Measurements from ENCODE around the gene PABPC1L2A. TPM values are rescaled to one million over a fixed set of nuclear protein-coding genes. Genes with fewer than 3 reads are reported as not detected.
"Not testable (repeated sequence)": the region's sequence is repeated elsewhere in the genome, so short reads cannot be mapped to it uniquely, and the experiment has no call there.

The PABPC1L2A gene
- total RNA-seq, 1 donor, result not detected

- no peak overlapping the region for H3K4me3 ChIP-seq (ENCODE audit: low read depth, low read length)
- no peak for TF ChIP-seq CTCF (IDR thresholded peaks at IDR 0.05; ENCODE audit: insufficient read depth, low read depth, low read length)
- DNase-seq (ENCODE audit: low read depth), result no peak
Observed at GRCh38 chrX:73068467-73069364, 10.6 kb downstream of the PABPC1L2A start.

GRCh38 chrX:73067761-73068466, 11.4 kb downstream of the PABPC1L2A start:
- H3K4me3 ChIP-seq (ENCODE audit: low read depth, low read length); DNase-seq (ENCODE audit: low read depth): not testable (repeated sequence)

GRCh38 chrX:73028876-73029275, 50.4 kb downstream of the PABPC1L2A start:
- no peak for TF ChIP-seq CTCF (IDR thresholded peaks at IDR 0.05; ENCODE audit: insufficient read depth, low read depth, low read length)
- DNase-seq (ENCODE audit: low read depth), result no peak
- H3K4me3 ChIP-seq (ENCODE audit: low read depth, low read length), result no peak overlapping the region

Other genes starting within 250 kb of the PABPC1L2A start
- not detected in 2 replicates for gene FAM236C, start 166.9 kb downstream of the PABPC1L2A start, total RNA-seq
- gene FAM236A, start 141.3 kb downstream of the PABPC1L2A start, total RNA-seq, result not detected in 2 replicates
- gene DMRTC1, start 135.7 kb downstream of the PABPC1L2A start, total RNA-seq, result not detected in 2 replicates
- gene PABPC1L2B, start 76.6 kb downstream of the PABPC1L2A start, total RNA-seq, result not detected in 2 replicates
- gene NAP1L2, start 135.3 kb upstream of the PABPC1L2A start, total RNA-seq, result under 0.01 TPM in 2 replicates